Fibroblast of lung (primary cell): ENCODE results near the gene TP63.

Experiments used
- EZH2 ChIP-seq: IDR thresholded peaks from 2 replicates; pipeline ENCODE4 v1.5.1; 2012; ENCODE audit warnings: low read length, control low read depth, mild to moderate bottlenecking; ENCODE audit errors: missing control alignments
- TF ChIP-seq, protein P1 (sequence below), 2 donors: IDR thresholded peaks in 1 of 2; conservative IDR thresholded peaks in 1 of 2; 1 replicate in 1 of 2; 2 replicates in 1 of 2; pipeline ENCODE4 v1.5.1; 2011 to 2012; ENCODE audit warnings: low read length in 2 of 2, control low read depth in 1 of 2, inconsistent platforms in 1 of 2, low read depth in 1 of 2, mild to moderate bottlenecking in 1 of 2

DNA sequence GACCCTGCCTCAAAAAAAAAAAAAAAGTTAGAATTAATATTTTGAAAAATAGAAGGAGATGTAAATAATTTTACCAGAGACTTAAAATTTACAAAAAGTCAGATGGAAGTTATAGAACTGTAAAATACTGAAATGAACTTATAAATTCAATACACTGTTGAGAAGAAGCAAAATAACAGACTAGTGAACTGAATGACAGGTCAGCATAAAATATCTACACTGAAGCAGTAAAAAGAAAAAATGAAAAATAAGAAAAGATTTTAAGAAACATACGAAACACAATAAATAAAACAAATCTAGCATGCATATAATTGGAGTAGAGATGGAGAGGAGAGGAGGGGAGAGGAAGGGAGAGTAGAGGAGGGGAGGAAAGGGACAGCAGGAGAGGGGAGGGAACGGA lies 33.3 kb upstream of the TP63 start:
- TF ChIP-seq, protein P1, sequence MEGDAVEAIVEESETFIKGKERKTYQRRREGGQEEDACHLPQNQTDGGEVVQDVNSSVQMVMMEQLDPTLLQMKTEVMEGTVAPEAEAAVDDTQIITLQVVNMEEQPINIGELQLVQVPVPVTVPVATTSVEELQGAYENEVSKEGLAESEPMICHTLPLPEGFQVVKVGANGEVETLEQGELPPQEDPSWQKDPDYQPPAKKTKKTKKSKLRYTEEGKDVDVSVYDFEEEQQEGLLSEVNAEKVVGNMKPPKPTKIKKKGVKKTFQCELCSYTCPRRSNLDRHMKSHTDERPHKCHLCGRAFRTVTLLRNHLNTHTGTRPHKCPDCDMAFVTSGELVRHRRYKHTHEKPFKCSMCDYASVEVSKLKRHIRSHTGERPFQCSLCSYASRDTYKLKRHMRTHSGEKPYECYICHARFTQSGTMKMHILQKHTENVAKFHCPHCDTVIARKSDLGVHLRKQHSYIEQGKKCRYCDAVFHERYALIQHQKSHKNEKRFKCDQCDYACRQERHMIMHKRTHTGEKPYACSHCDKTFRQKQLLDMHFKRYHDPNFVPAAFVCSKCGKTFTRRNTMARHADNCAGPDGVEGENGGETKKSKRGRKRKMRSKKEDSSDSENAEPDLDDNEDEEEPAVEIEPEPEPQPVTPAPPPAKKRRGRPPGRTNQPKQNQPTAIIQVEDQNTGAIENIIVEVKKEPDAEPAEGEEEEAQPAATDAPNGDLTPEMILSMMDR (conservative IDR thresholded peaks at IDR 0.05 in 1 of 2, IDR thresholded peaks at IDR 0.05 in 1 of 2; ENCODE audit: low read depth in 1 of 2, low read length in 2 of 2) = no peak
- TF ChIP-seq EZH2 = no peak
